SK-N-SH treated with all-trans-retinoic acid at 6 μM for 48 hours (cell line): ENCODE measurements around the gene STK11IP.

Experiments used
- CSDC2 ChIP-seq: fragments of 250-450 bp; sonication (Bioruptor Pico); IDR thresholded peaks from 2 replicates; pipeline ENCODE4 v1.5.0; 2020; ENCODE audit warnings: mild to moderate bottlenecking, moderate library complexity
- TOX ChIP-seq: fragments of 250-450 bp; sonication (Bioruptor Pico); IDR thresholded peaks from 2 replicates; pipeline ENCODE4 v1.8.0; 2021; ENCODE audit warnings: mild to moderate bottlenecking, moderate library complexity, borderline replicate concordance
- TSHZ2 ChIP-seq: fragments of 250-450 bp; sonication (Bioruptor Pico); IDR thresholded peaks from 2 replicates; pipeline ENCODE4 v1.5.0; 2020; ENCODE audit warnings: mild to moderate bottlenecking, moderate library complexity
- ZFP3 ChIP-seq: fragments of 250-450 bp; sonication (Bioruptor Pico); IDR thresholded peaks from 2 replicates; pipeline ENCODE4 v1.5.0; 2020; ENCODE audit warnings: mild to moderate bottlenecking, moderate library complexity
- TF ChIP-seq, protein P1 (sequence below): fragments of 250-450 bp; sonication (Bioruptor Pico); IDR thresholded peaks from 2 replicates; pipeline ENCODE4 v1.5.1; 2020; ENCODE audit warnings: low read depth, mild to moderate bottlenecking, moderate library complexity
- TF ChIP-seq, protein P2 (sequence below): fragments of 250-450 bp; sonication (Bioruptor Pico); IDR thresholded peaks from 2 replicates; pipeline ENCODE4 v1.8.0; 2020; ENCODE audit warnings: mild to moderate bottlenecking, moderate library complexity, borderline replicate concordance

DNA sequence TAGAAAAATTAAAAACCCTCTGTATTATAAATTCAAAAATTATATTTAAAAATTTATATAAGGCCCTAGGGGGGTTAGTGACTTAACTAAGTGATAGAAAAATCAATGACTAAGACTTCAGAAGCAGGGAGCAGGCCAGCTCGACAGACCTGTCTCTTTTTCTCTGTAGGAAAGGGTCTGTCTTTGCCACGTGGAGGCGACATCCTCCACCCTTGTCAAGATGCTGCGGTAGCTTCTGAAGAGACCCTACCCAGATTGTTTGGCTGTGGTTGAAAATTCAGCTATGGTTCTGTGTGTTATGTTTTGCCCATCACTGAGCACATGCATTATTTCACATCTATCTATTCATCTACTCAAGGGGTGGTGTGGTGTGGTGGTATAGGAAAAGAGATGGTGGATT, 21.6 kb downstream of the STK11IP start:
- no peak for TF ChIP-seq TOX
- TF ChIP-seq CSDC2 (CRISPR knock-in tag) = no peak
- TF ChIP-seq ZFP3 (CRISPR knock-in tag) = no peak
- TF ChIP-seq, protein P1, sequence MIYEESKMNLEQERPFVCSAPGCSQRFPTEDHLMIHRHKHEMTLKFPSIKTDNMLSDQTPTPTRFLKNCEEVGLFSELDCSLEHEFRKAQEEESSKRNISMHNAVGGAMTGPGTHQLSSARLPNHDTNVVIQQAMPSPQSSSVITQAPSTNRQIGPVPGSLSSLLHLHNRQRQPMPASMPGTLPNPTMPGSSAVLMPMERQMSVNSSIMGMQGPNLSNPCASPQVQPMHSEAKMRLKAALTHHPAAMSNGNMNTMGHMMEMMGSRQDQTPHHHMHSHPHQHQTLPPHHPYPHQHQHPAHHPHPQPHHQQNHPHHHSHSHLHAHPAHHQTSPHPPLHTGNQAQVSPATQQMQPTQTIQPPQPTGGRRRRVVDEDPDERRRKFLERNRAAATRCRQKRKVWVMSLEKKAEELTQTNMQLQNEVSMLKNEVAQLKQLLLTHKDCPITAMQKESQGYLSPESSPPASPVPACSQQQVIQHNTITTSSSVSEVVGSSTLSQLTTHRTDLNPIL (CRISPR knock-in tag) = no peak
- TF ChIP-seq, protein P2, sequence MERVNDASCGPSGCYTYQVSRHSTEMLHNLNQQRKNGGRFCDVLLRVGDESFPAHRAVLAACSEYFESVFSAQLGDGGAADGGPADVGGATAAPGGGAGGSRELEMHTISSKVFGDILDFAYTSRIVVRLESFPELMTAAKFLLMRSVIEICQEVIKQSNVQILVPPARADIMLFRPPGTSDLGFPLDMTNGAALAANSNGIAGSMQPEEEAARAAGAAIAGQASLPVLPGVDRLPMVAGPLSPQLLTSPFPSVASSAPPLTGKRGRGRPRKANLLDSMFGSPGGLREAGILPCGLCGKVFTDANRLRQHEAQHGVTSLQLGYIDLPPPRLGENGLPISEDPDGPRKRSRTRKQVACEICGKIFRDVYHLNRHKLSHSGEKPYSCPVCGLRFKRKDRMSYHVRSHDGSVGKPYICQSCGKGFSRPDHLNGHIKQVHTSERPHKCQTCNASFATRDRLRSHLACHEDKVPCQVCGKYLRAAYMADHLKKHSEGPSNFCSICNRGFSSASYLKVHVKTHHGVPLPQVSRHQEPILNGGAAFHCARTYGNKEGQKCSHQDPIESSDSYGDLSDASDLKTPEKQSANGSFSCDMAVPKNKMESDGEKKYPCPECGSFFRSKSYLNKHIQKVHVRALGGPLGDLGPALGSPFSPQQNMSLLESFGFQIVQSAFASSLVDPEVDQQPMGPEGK (CRISPR knock-in tag) = no peak
- no peak for TF ChIP-seq TSHZ2 (CRISPR knock-in tag)
